SU-DHL-6 (cell line): ENCODE data around the gene QKI.
"Not testable (repeated sequence)": the region's sequence is repeated elsewhere in the genome, so short reads cannot be mapped to it uniquely, and the experiment has no call there.

Experiments
- H2AFZ ChIP-seq: fragments of 200-600 bp; sonication (generic); 2 replicates; pipeline ENCODE4 v1.6.1; 2014; ENCODE audit warnings: low read depth, mild to moderate bottlenecking, moderate library complexity, mixed read lengths, antibody characterized with exemption, low read length; ENCODE audit not compliant: severe bottlenecking
- H3F3A ChIP-seq: fragments of 200-600 bp; shearing (Covaris generic); 2 replicates; pipeline ENCODE4 v1.6.0; 2016; ENCODE audit warnings: antibody characterized with exemption, mild to moderate bottlenecking; ENCODE audit not compliant: insufficient read depth
- H3K27ac ChIP-seq: fragments of 200-600 bp; sonication (generic); 2 replicates; pipeline ENCODE4 v1.5.1; 2016; ENCODE audit warnings: low read depth, mild to moderate bottlenecking, low read length, moderate library complexity, mixed read lengths
- H3K27me3 ChIP-seq: fragments of 200-600 bp; sonication (generic), shearing (Covaris generic); 2 replicates; pipeline ENCODE4 v1.6.0; 2014; ENCODE audit warnings: mild to moderate bottlenecking, low read length
- H3K36me3 ChIP-seq: fragments of 200-600 bp; sonication (generic); 2 replicates; pipeline ENCODE4 v1.6.1; 2014; ENCODE audit warnings: mild to moderate bottlenecking, low read length, mixed read lengths
- H3K4me2 ChIP-seq: fragments of 300-600, 200-600 bp; shearing (Covaris generic), sonication (generic); 2 replicates; pipeline ENCODE4 v1.6.0; 2014; ENCODE audit warnings: low read length, low read depth, mild to moderate bottlenecking; ENCODE audit not compliant: poor library complexity, severe bottlenecking
- H3K4me3 ChIP-seq: fragments of 200-600 bp; sonication (generic); 2 replicates; pipeline ENCODE4 v1.5.1; 2014; ENCODE audit warnings: antibody characterized with exemption, low read length, mild to moderate bottlenecking, mixed read lengths; ENCODE audit not compliant: insufficient read depth, poor library complexity, severe bottlenecking
- H3K79me2 ChIP-seq: fragments of 200-600 bp; sonication (generic); 2 replicates; pipeline ENCODE4 v1.6.1; 2014; ENCODE audit warnings: mild to moderate bottlenecking, low read length, moderate library complexity; ENCODE audit not compliant: insufficient read depth
- H3K9ac ChIP-seq: fragments of 200-600 bp; sonication (generic); 2 replicates; pipeline ENCODE4 v1.7.0; 2014; ENCODE audit warnings: mild to moderate bottlenecking, low read length
- H3K9me2 ChIP-seq: fragments of 200-600 bp; sonication (generic); replicated peaks from 2 replicates; pipeline ENCODE4 v1.6.1; 2014; ENCODE audit warnings: low read length; ENCODE audit not compliant: insufficient read depth
- H3K9me3 ChIP-seq: fragments of 200-600 bp; sonication (generic); 2 replicates; pipeline ENCODE4 v1.6.1; 2014; ENCODE audit warnings: low read length, mixed read lengths; ENCODE audit not compliant: insufficient read depth
- H4K20me1 ChIP-seq: fragments of 200-600 bp; sonication (generic); 2 replicates; pipeline ENCODE4 v1.6.1; 2014; ENCODE audit warnings: low read depth, mild to moderate bottlenecking, antibody characterized with exemption, low read length, moderate library complexity, mixed read lengths
- EZH2phosphoT487 ChIP-seq: fragments of 200-600 bp; sonication (generic), shearing (Covaris generic); conservative IDR thresholded peaks from 2 replicates; pipeline ENCODE4 v1.6.1; 2018; ENCODE audit warnings: mild to moderate bottlenecking, antibody characterized with exemption, low read length, moderate library complexity, mixed read lengths
- TF ChIP-seq, protein P1 (sequence below): fragments of 200-600 bp; sonication (generic); IDR thresholded peaks from one replicate; pipeline ENCODE4 v1.5.1; 2017; ENCODE audit warnings: antibody characterized with exemption, mild to moderate bottlenecking, low read length, moderate library complexity; ENCODE audit not compliant: insufficient read depth, poor library complexity, severe bottlenecking

Gene QKI

DNA sequence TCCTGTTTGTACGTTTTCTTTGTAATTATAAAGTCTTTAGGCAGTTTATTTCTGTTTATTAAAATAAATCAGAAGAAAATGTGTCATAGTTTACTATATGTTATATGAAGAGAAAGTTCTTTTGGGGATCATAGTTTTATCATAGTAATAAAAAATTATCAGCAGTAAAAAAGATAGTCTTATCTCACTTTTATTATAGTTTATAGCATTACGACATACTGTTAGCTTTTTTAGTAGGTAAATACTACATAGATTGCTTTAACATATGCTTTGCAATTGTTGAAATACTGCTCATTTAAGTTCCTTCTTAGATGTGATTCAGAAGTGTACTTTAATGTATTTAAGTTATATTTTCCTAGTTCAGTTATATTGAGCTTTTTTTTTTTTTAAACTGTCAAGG is 13.9 kb downstream of the QKI start:
- no peaks in the 10 kb centered on the region for H3K27me3 ChIP-seq
- H3F3A ChIP-seq: no peaks in the 10 kb centered on the region
- peaks cover 75% of the 10 kb centered on the region for H4K20me1 ChIP-seq
- H3K9me2 ChIP-seq: no peaks in the 10 kb centered on the region
- H3K27ac ChIP-seq: no peak overlapping the region
- no peaks in the 10 kb centered on the region for H3K9me3 ChIP-seq
- H3K4me3 ChIP-seq: no peak overlapping the region
- peaks cover 90% of the 10 kb centered on the region for H3K79me2 ChIP-seq
- no peak overlapping the region for H2AFZ ChIP-seq
- no peaks in the 10 kb centered on the region for H3K36me3 ChIP-seq
- no peak overlapping the region for H3K4me2 ChIP-seq
- H3K9ac ChIP-seq: no peak overlapping the region
- TF ChIP-seq, protein P1, sequence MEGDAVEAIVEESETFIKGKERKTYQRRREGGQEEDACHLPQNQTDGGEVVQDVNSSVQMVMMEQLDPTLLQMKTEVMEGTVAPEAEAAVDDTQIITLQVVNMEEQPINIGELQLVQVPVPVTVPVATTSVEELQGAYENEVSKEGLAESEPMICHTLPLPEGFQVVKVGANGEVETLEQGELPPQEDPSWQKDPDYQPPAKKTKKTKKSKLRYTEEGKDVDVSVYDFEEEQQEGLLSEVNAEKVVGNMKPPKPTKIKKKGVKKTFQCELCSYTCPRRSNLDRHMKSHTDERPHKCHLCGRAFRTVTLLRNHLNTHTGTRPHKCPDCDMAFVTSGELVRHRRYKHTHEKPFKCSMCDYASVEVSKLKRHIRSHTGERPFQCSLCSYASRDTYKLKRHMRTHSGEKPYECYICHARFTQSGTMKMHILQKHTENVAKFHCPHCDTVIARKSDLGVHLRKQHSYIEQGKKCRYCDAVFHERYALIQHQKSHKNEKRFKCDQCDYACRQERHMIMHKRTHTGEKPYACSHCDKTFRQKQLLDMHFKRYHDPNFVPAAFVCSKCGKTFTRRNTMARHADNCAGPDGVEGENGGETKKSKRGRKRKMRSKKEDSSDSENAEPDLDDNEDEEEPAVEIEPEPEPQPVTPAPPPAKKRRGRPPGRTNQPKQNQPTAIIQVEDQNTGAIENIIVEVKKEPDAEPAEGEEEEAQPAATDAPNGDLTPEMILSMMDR: no peak
- no peak for TF ChIP-seq EZH2phosphoT487

DNA sequence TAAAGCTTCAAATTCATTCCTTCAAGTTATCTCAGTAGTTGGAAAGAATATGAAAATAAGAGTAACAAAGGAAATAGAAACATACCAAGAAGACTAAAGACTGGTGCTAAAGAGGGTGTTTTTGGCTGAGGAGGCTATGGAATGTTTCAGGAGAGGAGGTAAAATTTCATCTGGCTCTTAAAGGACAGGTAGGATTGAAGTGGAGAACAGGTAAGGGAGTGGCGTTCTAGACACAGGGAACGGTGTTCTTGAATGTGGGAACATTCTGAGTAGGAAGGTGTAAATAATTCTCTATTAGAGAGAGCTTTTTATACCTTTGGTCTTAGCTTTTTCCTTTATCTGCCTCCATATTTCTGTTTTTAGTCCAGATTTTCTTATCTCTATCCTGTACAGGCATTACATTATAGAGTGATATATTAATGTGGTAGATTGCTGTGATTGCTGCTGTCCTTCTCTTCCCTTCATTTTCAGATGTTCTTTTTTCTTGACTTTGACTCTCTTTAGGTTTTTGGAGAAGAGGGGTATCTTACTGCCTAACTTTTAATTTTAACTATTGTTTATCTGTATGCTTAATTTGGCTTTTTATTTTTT is 15.4 kb downstream of the QKI start:
- Histone ChIP-seq H3F3A (no peaks in the 10 kb centered on the region), H3K79me2 (peaks cover 89% of the 10 kb centered on the region), H3K9me2 (no peaks in the 10 kb centered on the region), H3K4me2 (no peak overlapping the region), H3K9me3 (no peaks in the 10 kb centered on the region), H3K27ac (no peak overlapping the region), H3K4me3 (no peak overlapping the region), H3K9ac (no peak overlapping the region), H3K27me3 (no peaks in the 10 kb centered on the region), H3K36me3 (no peaks in the 10 kb centered on the region), H4K20me1 (peaks cover 75% of the 10 kb centered on the region), H2AFZ (no peak overlapping the region)
- TF ChIP-seq, protein P1: no peak
- no peak for TF ChIP-seq EZH2phosphoT487

DNA sequence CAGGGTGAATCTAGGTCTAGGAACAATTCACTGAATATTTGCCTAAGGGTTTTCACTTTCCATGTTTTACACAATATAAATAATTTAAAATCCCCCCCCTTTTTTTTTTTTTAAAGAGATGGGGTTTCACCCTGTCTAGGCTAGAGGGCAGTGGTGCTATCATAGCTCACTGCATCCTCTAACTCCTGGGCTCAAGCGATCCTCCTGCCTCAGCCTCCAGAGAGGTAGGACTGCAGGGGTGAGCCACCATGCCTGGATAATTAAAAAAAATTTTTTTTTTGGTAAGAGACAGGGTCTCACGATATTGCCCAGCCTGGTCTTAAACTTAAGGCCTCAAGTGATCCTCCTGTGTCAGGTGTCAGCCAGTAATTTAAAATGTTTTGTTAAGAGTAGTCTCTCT is 17.8 kb downstream of the QKI start:
- Histone ChIP-seq H3K36me3 (no peaks in the 10 kb centered on the region), H2AFZ (no peak overlapping the region), H3K27me3 (no peaks in the 10 kb centered on the region), H3K79me2 (peaks cover 94% of the 10 kb centered on the region), H3K27ac (no peak overlapping the region), H3K4me3 (no peak overlapping the region), H3F3A (no peaks in the 10 kb centered on the region; the same call in 1 of the 2 replicates), H3K9ac (no peak overlapping the region), H3K4me2 (no peak overlapping the region), H4K20me1 (peaks cover 70% of the 10 kb centered on the region), H3K9me2 (no peaks in the 10 kb centered on the region), H3K9me3 (no peaks in the 10 kb centered on the region)
- TF ChIP-seq, protein P1: no peak
- TF ChIP-seq EZH2phosphoT487: no peak

DNA sequence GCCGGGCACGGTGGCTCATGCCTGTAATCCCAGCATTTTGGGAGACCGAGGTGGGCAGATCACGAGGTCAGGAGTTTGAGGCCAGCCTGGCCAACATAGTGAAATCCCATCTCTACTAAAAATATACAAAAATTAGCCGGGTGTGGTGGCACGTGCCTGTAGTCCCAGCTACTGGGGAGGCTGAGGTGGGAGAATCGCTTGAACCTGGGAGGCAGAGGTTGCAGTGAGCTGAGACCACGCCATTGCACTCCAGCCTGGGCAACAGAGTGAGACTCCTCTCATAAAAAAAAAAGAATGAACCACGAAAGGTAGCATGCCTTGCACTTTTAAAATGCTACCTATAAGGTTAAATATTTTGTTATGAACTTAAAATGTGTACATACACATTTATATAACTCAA is 19.0 kb downstream of the QKI start:
- H3F3A ChIP-seq, H3K9me3 ChIP-seq, H3K4me2 ChIP-seq, H3K27me3 ChIP-seq, H3K9me2 ChIP-seq, H2AFZ ChIP-seq, H3K27ac ChIP-seq, H3K4me3 ChIP-seq, H3K36me3 ChIP-seq, H3K9ac ChIP-seq: not testable (repeated sequence)
- peaks cover 96% of the 10 kb centered on the region for H3K79me2 ChIP-seq
- peaks cover 61% of the 10 kb centered on the region for H4K20me1 ChIP-seq
